CD14-positive monocyte (primary cell): ENCODE results near the gene MAN2B2. TPM values are rescaled to one million over a fixed set of nuclear protein-coding genes. Genes with fewer than 3 reads are reported as not detected.

ENCODE experiments used
- DNase-seq, 3 donors: peaks; one replicate each; pipeline ENCODE4 v3.0.0-alpha.2; 2011 to 2022
- H2AFZ ChIP-seq: 2 replicates; pipeline ENCODE4 v1.6.0; 2012; ENCODE audit warnings: mild to moderate bottlenecking, low read depth, low read length, inconsistent platforms; ENCODE audit not compliant: insufficient read depth, poor library complexity, severe bottlenecking
- H3K27ac ChIP-seq, 2 donors: 1 replicate in 1 of 2; 2 replicates in 1 of 2; pipeline ENCODE4 v1.5.1; 2012 to 2013; ENCODE audit warnings: low read length in 2 of 2, control low read depth in 1 of 2, inconsistent platforms in 1 of 2, low read depth in 1 of 2, mild to moderate bottlenecking in 1 of 2
- H3K27me3 ChIP-seq, 2 donors: one replicate each; pipeline versions ENCODE4 v1.6.0 to v1.6.1; 2011 to 2013; ENCODE audit warnings: low read length in 2 of 2; ENCODE audit not compliant: control insufficient read depth in 2 of 2, insufficient read depth in 2 of 2
- H3K36me3 ChIP-seq, 2 donors: replicated peaks in 1 of 2; 1 replicate in 1 of 2; 2 replicates in 1 of 2; pipeline versions ENCODE4 v1.5.1 to v1.6.1; 2012 to 2013; ENCODE audit warnings: low read length in 2 of 2, control low read depth in 1 of 2, inconsistent platforms in 1 of 2, mild to moderate bottlenecking in 1 of 2; ENCODE audit not compliant: insufficient read depth in 2 of 2, control insufficient read depth in 1 of 2
- H3K4me1 ChIP-seq, 2 donors: 1 replicate in 1 of 2; 2 replicates in 1 of 2; pipeline versions ENCODE4 v1.5.1 to v1.6.1; 2012 to 2013; ENCODE audit warnings: low read length in 2 of 2, control low read depth in 1 of 2, inconsistent platforms in 1 of 2, mild to moderate bottlenecking in 1 of 2, moderate library complexity in 1 of 2; ENCODE audit not compliant: insufficient read depth in 2 of 2, control insufficient read depth in 1 of 2
- H3K4me2 ChIP-seq: replicated peaks from 2 replicates; pipeline ENCODE3; 2012; ENCODE audit warnings: low read length, moderate library complexity, mild to moderate bottlenecking; ENCODE audit not compliant: poor library complexity, severe bottlenecking; ENCODE audit errors: extremely low read depth
- H3K4me3 ChIP-seq, 3 experiments: fragments of 200-600 bp in 1 of 3; sonication (generic) in 1 of 3; replicated peaks in 1 of 3; 1 replicate in 2 of 3; 2 replicates in 1 of 3; pipeline ENCODE4 v1.5.1; 2011 to 2013; ENCODE audit warnings: low read length in 3 of 3, mild to moderate bottlenecking in 3 of 3, control low read depth in 2 of 3, low read depth in 2 of 3, inconsistent platforms in 1 of 3, moderate library complexity in 1 of 3
- H3K79me2 ChIP-seq: 2 replicates; pipeline ENCODE4 v1.6.0; 2012; ENCODE audit warnings: mild to moderate bottlenecking, control low read depth, inconsistent platforms, low read length, moderate library complexity; ENCODE audit not compliant: insufficient read depth
- H3K9ac ChIP-seq: 2 replicates; pipeline ENCODE4 v1.6.0; 2017; ENCODE audit warnings: low read length, mild to moderate bottlenecking; ENCODE audit not compliant: insufficient read depth, poor library complexity, severe bottlenecking
- H3K9me3 ChIP-seq, 2 donors: replicated peaks in 1 of 2; 1 replicate in 1 of 2; 2 replicates in 1 of 2; pipeline versions ENCODE4 v1.5.1 to v1.6.1; 2012 to 2013; ENCODE audit warnings: low read length in 2 of 2, control low read depth in 1 of 2; ENCODE audit not compliant: control insufficient read depth in 1 of 2, insufficient read depth in 1 of 2
- H4K20me1 ChIP-seq: 2 replicates; pipeline ENCODE4 v1.6.0; 2012; ENCODE audit warnings: mild to moderate bottlenecking, low read length, control low read depth, moderate library complexity; ENCODE audit not compliant: insufficient read depth
- H3K27ac Mint-ChIP-seq, 7 donors: one replicate each; pipeline ENCODE4 v1.8.0; 2020; ENCODE audit warnings: mild to moderate bottlenecking in 7 of 7, mixed read lengths in 7 of 7, moderate library complexity in 6 of 7, inconsistent platforms in 2 of 7
- H3K27me3 Mint-ChIP-seq, 3 donors: one replicate each; pipeline ENCODE4 v1.8.0; 2021 to 2022; ENCODE audit warnings: low read depth in 3 of 3, mild to moderate bottlenecking in 3 of 3, mixed read lengths in 3 of 3, moderate library complexity in 3 of 3, inconsistent platforms in 1 of 3
- H3K36me3 Mint-ChIP-seq, 2 donors: one replicate each; pipeline ENCODE4 v1.8.0; 2020; ENCODE audit warnings: mixed read lengths in 2 of 2, inconsistent platforms in 1 of 2, mild to moderate bottlenecking in 1 of 2
- H3K4me1 Mint-ChIP-seq: one replicate; pipeline ENCODE4 v1.8.0; 2020; ENCODE audit warnings: mild to moderate bottlenecking, mixed read lengths
- H3K4me3 Mint-ChIP-seq, 2 donors: one replicate each; pipeline ENCODE4 v1.8.0; 2020; ENCODE audit warnings: mild to moderate bottlenecking in 2 of 2, mixed read lengths in 2 of 2, moderate library complexity in 1 of 2
- H3K9me3 Mint-ChIP-seq, 7 donors: one replicate each; pipeline ENCODE4 v1.8.0; 2020 to 2022; ENCODE audit warnings: mixed read lengths in 7 of 7, mild to moderate bottlenecking in 6 of 7, moderate library complexity in 6 of 7, inconsistent platforms in 2 of 7
- WGBS: methylation state at CpG from one replicate; pipeline ENCODE4 v1.1.5; 2013; ENCODE audit warnings: missing lambda C conversion rate; ENCODE audit not compliant: insufficient coverage; 5-methylcytosine and 5-hydroxymethylcytosine counted together
- intact Hi-C, 2 donors: fragments of 100-400 bp; cut with micrococcal nuclease; formaldehyde crosslinking; loops; one replicate each; pipeline versions ENCODE4 v1.15.0 to v1.15.1; 2023
- polyA plus RNA-seq, 3 donors: library from polyadenylated mRNA; depleted of rRNA in 1 of 3; unstranded in 2 of 3; stranded (reverse) in 1 of 3; fragments of 300-500 nt in 2 of 3; fragments of >200 nt in 1 of 3; fragmentation: Illumina TruSeq in 2 of 3; gene quantifications; 1 replicate in 2 of 3; 2 replicates in 1 of 3; pipeline ENCODE4 v1.2.3, GENCODE V29; 2012 to 2021
- TF ChIP-seq, protein P1 (sequence below): fragments of 200-600 bp; IDR thresholded peaks from one replicate; pipeline ENCODE4 v1.8.0; 2022; ENCODE audit warnings: antibody characterized with exemption, mild to moderate bottlenecking

MAN2B2 gene
- polyA plus RNA-seq, 3 donors: 9.6 to 28.4 (median 10.6) TPM

DNA sequence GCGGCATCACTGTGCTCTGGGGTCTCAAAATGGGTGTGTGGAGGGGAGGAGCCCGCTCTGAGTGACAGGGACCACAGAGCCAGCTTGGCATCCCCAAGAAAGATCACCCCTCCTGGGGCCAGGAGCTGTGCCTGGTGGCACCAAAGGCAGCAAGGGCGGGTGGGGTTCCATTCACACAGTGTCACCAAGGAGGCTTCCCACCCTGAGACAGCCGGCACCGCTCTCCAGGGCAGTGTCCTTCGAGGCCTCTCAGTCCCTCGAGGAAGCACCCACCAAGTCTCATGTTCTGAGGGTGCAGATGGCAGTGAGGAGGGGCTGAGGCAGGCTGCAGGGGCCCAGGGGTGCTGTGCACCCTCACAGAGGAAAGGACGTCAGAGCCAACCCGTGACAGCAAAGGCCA lies 44.0 kb upstream of the MAN2B2 start:
- Mint-ChIP-seq H3K27ac (no peak overlapping the region), H3K27me3 (peaks cover 0 to 1% (median 0%) of the 10 kb centered on the region in 3 donors), H3K9me3 (no peaks in the 10 kb centered on the region), H3K4me3 (no peak overlapping the region), H3K4me1 (no peaks in the 10 kb centered on the region), H3K36me3 (no peaks in the 10 kb centered on the region)
- no peak overlapping the region for H3K9ac ChIP-seq
- H3K27me3 ChIP-seq: no peaks in the 10 kb centered on the region
- no peak overlapping the region for H3K4me3 ChIP-seq
- no peaks in the 10 kb centered on the region for H3K36me3 ChIP-seq
- intact Hi-C loops: no loop called here
- H2AFZ ChIP-seq: no peak overlapping the region
- WGBS: 62% methylated on average over 9 of the region's 9 CpGs
- H3K4me2 ChIP-seq: no peak overlapping the region
- no peaks in the 10 kb centered on the region for H3K79me2 ChIP-seq
- no peaks in the 10 kb centered on the region for H3K4me1 ChIP-seq
- TF ChIP-seq, protein P1, sequence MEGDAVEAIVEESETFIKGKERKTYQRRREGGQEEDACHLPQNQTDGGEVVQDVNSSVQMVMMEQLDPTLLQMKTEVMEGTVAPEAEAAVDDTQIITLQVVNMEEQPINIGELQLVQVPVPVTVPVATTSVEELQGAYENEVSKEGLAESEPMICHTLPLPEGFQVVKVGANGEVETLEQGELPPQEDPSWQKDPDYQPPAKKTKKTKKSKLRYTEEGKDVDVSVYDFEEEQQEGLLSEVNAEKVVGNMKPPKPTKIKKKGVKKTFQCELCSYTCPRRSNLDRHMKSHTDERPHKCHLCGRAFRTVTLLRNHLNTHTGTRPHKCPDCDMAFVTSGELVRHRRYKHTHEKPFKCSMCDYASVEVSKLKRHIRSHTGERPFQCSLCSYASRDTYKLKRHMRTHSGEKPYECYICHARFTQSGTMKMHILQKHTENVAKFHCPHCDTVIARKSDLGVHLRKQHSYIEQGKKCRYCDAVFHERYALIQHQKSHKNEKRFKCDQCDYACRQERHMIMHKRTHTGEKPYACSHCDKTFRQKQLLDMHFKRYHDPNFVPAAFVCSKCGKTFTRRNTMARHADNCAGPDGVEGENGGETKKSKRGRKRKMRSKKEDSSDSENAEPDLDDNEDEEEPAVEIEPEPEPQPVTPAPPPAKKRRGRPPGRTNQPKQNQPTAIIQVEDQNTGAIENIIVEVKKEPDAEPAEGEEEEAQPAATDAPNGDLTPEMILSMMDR: no peak
- no peak for DNase-seq
- H3K9me3 ChIP-seq: no peaks in the 10 kb centered on the region
- no peak overlapping the region for H3K27ac ChIP-seq
- no peaks in the 10 kb centered on the region for H4K20me1 ChIP-seq

DNA sequence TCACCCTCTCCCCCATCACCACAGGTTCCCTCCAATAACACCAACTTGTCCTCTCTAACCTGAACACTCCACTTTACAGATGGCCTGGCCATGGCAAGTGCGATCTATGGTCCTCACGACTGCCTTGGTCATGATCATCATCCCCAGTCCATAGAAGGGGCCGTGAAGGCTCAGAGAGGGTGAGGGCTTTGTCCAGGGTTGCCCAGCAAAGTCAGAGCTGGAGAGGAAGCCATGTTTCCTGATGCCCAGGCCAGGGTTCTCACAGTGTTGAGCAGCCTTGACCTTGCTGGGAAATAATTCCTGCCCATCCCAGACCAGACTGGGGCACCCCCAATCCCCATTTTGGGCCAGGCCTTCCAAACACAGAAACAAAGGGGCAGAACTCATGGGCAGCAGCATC lies 42.9 kb upstream of the MAN2B2 start:
- H3K4me3 Mint-ChIP-seq: no peak overlapping the region
- intact Hi-C loops: no loop called here
- TF ChIP-seq, protein P1: no peak
- DNase-seq: no peak
- 84% methylated on average over 3 of the region's 3 CpGs for WGBS
- H3K27ac Mint-ChIP-seq: no peak overlapping the region
- Histone ChIP-seq H3K9me3 (no peaks in the 10 kb centered on the region), H3K27ac (no peak overlapping the region), H3K36me3 (no peaks in the 10 kb centered on the region), H3K27me3 (no peaks in the 10 kb centered on the region), H3K79me2 (no peaks in the 10 kb centered on the region), H4K20me1 (no peaks in the 10 kb centered on the region), H2AFZ (no peak overlapping the region), H3K9ac (no peak overlapping the region), H3K4me2 (no peak overlapping the region), H3K4me3 (no peak overlapping the region), H3K4me1 (no peaks in the 10 kb centered on the region)
- H3K4me1 Mint-ChIP-seq: no peaks in the 10 kb centered on the region
- H3K9me3 Mint-ChIP-seq: no peaks in the 10 kb centered on the region
- H3K27me3 Mint-ChIP-seq: peaks cover 0 to 2% (median 0%) of the 10 kb centered on the region in 3 donors
- no peaks in the 10 kb centered on the region for H3K36me3 Mint-ChIP-seq
